ENCODE measurements around the gene PINLYP.
"Not testable (repeated sequence)": the region's sequence is repeated elsewhere in the genome, so short reads cannot be mapped to it uniquely, and the experiment has no call there.

PINLYP gene

DNA sequence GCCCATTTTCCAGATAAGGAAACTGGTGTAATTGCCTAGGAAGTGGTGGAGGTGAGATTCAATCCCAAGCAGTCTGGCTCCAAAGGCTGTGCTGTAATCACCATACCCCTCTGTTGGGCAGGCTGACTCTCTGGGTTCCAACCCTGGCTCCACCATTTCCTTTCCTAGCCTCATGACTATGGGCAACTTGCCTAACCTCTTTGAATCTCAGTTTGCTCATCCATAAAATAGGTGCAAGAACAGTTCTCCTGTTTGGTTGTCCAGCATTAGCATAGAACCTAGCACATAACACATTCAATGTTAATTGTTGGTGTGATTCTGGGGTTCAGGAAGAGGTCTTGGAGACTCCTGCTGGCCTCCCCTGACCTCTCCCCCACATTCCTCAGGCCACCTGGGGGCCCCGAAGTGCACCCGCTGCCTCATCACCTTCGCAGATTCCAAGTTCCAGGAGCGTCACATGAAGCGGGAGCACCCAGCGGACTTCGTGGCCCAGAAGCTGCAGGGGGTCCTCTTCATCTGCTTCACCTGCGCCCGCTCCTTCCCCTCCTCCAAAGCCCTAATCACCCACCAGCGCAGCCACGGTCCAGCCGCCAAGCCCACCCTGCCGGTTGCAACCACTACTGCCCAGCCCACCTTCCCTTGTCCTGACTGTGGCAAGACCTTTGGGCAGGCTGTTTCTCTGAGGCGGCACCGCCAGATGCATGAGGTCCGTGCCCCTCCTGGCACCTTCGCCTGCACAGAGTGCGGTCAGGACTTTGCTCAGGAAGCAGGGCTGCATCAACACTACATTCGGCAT, 23.0 kb downstream of the PINLYP start:
- Histone ChIP-seq H3K27me3 (ENCODE audit: insufficient read depth, low read length) (no peaks in the 10 kb centered on the region), H3K9me3 (ENCODE audit: low read length) (no peaks in the 10 kb centered on the region), H3K4me1 (ENCODE audit: insufficient read depth, low read length, severe bottlenecking) (peaks cover 25% of the 10 kb centered on the region), H3K4me2 (ENCODE audit: low read length) (peak overlapping the region; percentile 100; the same call in 1 of the 2 replicates), H3K27ac (ENCODE audit: low read depth, low read length, poor library complexity, severe bottlenecking) (no peak overlapping the region), H2AFZ (ENCODE audit: low read length) (no peak overlapping the region), H3K79me2 (ENCODE audit: insufficient read depth, low read length) (peaks cover 15% of the 10 kb centered on the region), H3K9me2 (ENCODE audit: low read depth, low read length) (no peaks in the 10 kb centered on the region), H3K4me3 (ENCODE audit: low read depth, low read length, poor library complexity, severe bottlenecking) (peak overlapping the region; percentile 94), H3K36me3 (ENCODE audit: insufficient read depth, low read length) (peaks cover 42% of the 10 kb centered on the region), H3K9ac (ENCODE audit: low read length) (peak overlapping the region; percentile 94; the same call in 1 of the 2 replicates), H4K20me1 (ENCODE audit: insufficient read depth, low read length) (no peaks in the 10 kb centered on the region), H3F3A (ENCODE audit: insufficient read depth, low read length) (no peaks in the 10 kb centered on the region)
- no peak for TF ChIP-seq CTCF (IDR thresholded peaks at IDR 0.05; ENCODE audit: low read length)

DNA sequence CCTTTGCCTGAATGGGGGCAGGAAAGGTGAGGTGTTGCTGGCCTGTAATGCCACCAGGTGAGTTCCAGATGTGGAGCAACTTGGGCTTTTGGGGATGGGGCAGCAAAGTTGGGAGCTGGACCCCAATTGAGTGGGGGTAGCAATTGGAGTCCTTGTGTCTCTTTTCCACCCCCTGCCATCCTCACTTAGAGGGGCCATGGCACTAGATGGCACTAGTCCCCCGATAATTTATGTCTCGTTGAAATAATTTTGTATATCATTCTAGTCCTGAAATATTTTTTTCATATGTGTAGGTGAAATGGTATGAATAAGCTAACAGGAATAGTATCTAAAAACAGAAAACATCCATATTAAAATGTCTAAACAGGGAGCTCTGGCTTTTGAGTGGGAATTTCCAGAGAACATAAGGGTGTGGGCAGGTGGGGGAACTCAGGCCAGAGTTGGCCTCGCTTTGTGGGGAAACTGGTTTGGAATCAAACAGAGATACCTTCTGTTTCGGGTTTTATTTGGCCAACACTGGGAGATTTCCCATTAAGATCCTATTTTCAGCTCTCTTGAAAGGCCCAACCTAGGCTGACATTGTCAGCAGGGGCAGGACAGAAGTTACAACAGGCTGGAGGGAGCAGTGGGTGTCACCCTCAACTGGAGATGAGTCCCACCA, 24.2 kb downstream of the PINLYP start:
- H3K9me3 ChIP-seq (ENCODE audit: low read length): no peaks in the 10 kb centered on the region
- no peaks in the 10 kb centered on the region for H3K9me2 ChIP-seq (ENCODE audit: low read depth, low read length)
- H3K27me3 ChIP-seq (ENCODE audit: insufficient read depth, low read length): no peaks in the 10 kb centered on the region
- H3K4me3 ChIP-seq (ENCODE audit: low read depth, low read length, poor library complexity, severe bottlenecking): no peak overlapping the region
- H3K27ac ChIP-seq (ENCODE audit: low read depth, low read length, poor library complexity, severe bottlenecking): no peak overlapping the region
- H3F3A ChIP-seq (ENCODE audit: insufficient read depth, low read length): no peaks in the 10 kb centered on the region
- peaks cover 36% of the 10 kb centered on the region for H3K36me3 ChIP-seq (ENCODE audit: insufficient read depth, low read length)
- peaks cover 25% of the 10 kb centered on the region for H3K4me1 ChIP-seq (ENCODE audit: insufficient read depth, low read length, severe bottlenecking)
- H4K20me1 ChIP-seq (ENCODE audit: insufficient read depth, low read length): no peaks in the 10 kb centered on the region
- no peak overlapping the region for H3K4me2 ChIP-seq (ENCODE audit: low read length)
- TF ChIP-seq CTCF (IDR thresholded peaks at IDR 0.05; ENCODE audit: low read length) (no peak; the same call in 1 of the 2 replicates), EZH2 (IDR thresholded peaks at IDR 0.05; ENCODE audit: borderline replicate concordance, low read length) (no peak)
- H3K9ac ChIP-seq (ENCODE audit: low read length): no peak overlapping the region
- peaks cover 15% of the 10 kb centered on the region for H3K79me2 ChIP-seq (ENCODE audit: insufficient read depth, low read length)
- H2AFZ ChIP-seq (ENCODE audit: low read length): no peak overlapping the region

DNA sequence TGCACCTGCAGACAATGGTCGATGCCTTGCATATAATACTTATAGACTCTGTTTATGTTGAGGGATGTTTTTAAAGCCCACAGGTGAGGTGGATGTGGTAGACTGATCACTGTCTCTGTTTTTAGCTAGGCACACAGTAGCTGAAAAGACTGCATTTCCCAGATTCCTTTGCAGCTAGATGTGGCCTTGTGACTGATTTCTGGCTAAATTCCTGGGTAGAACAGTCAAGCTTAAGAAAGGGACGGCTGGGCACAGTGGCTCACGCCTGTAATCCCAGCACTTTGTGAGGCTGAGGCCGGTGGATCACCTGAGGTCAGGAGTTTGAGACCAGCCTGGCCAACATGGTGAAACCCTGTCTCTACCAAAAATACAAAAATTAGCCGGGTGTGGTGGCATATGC, 24.7 kb downstream of the PINLYP start:
- not testable (repeated sequence) for H4K20me1 ChIP-seq (ENCODE audit: insufficient read depth, low read length); H3K4me3 ChIP-seq (ENCODE audit: low read depth, low read length, poor library complexity, severe bottlenecking); H3F3A ChIP-seq (ENCODE audit: insufficient read depth, low read length); H3K9me3 ChIP-seq (ENCODE audit: low read length); H3K27me3 ChIP-seq (ENCODE audit: insufficient read depth, low read length); H3K4me2 ChIP-seq (ENCODE audit: low read length); H3K9me2 ChIP-seq (ENCODE audit: low read depth, low read length); H2AFZ ChIP-seq (ENCODE audit: low read length); H3K9ac ChIP-seq (ENCODE audit: low read length); H3K27ac ChIP-seq (ENCODE audit: low read depth, low read length, poor library complexity, severe bottlenecking)
- Histone ChIP-seq H3K4me1 (ENCODE audit: insufficient read depth, low read length, severe bottlenecking) (peaks cover 20% of the 10 kb centered on the region), H3K79me2 (ENCODE audit: insufficient read depth, low read length) (peaks cover 15% of the 10 kb centered on the region), H3K36me3 (ENCODE audit: insufficient read depth, low read length) (peaks cover 39% of the 10 kb centered on the region)
